ENCODE data around the gene PLXNA4.

The PLXNA4 gene

GRCh38 chr7:132131196-132131595 is 445.1 kb downstream of the PLXNA4 start:
- H3K27me3 ChIP-seq (ENCODE audit: insufficient read depth, poor library complexity, severe bottlenecking): no peaks in the 10 kb centered on the region
- H3K27ac ChIP-seq (replicated peaks): no peak overlapping the region
- TF ChIP-seq GABPA (IDR thresholded peaks at IDR 0.05; ENCODE audit: low read depth): no peak
- no peak for DNase-seq (ENCODE audit: low read depth in 1 of 2, low spot score in 1 of 2)
- no peak overlapping the region for H3K4me3 ChIP-seq (replicated peaks; ENCODE audit: insufficient read depth, low read length)

GRCh38 chr7:132130497-132130896 is 445.8 kb downstream of the PLXNA4 start:
- Histone ChIP-seq H3K27me3 (ENCODE audit: insufficient read depth, poor library complexity, severe bottlenecking) (no peaks in the 10 kb centered on the region), H3K27ac (replicated peaks) (no peak overlapping the region), H3K4me3 (replicated peaks; ENCODE audit: insufficient read depth, low read length) (no peak overlapping the region)
- TF ChIP-seq CTCF (IDR thresholded peaks at IDR 0.05; ENCODE audit: insufficient read depth, low read length) (no peak), POLR2AphosphoS5 (IDR thresholded peaks at IDR 0.05; ENCODE audit: low read depth) (no peak), GABPA (IDR thresholded peaks at IDR 0.05; ENCODE audit: low read depth) (no peak), REST (IDR thresholded peaks at IDR 0.05; ENCODE audit: insufficient replicate concordance, low read depth) (no peak)
- DNase-seq (ENCODE audit: low read depth in 1 of 2, low spot score in 1 of 2): no peak

GRCh38 chr7:132125872-132126595 is 450.2 kb downstream of the PLXNA4 start:
- Histone ChIP-seq H3K27me3 (ENCODE audit: insufficient read depth, poor library complexity, severe bottlenecking) (no peaks in the 10 kb centered on the region), H3K27ac (replicated peaks) (no peak overlapping the region), H3K4me3 (replicated peaks; ENCODE audit: insufficient read depth, low read length) (no peak overlapping the region)
- DNase-seq (ENCODE audit: low read depth in 1 of 2, low spot score in 1 of 2): no peak
- TF ChIP-seq GABPA (IDR thresholded peaks at IDR 0.05; ENCODE audit: low read depth): no peak
- TF ChIP-seq CTCF (IDR thresholded peaks at IDR 0.05; ENCODE audit: insufficient read depth, low read length): no peak
- no peak for TF ChIP-seq REST (IDR thresholded peaks at IDR 0.05; ENCODE audit: insufficient replicate concordance, low read depth)
- TF ChIP-seq POLR2AphosphoS5 (IDR thresholded peaks at IDR 0.05; ENCODE audit: low read depth): no peak
- TF ChIP-seq SPI1 (IDR thresholded peaks at IDR 0.05; ENCODE audit: borderline replicate concordance, low read depth): no peak

GRCh38 chr7:132125096-132125495 is 451.2 kb downstream of the PLXNA4 start:
- TF ChIP-seq POLR2AphosphoS5 (IDR thresholded peaks at IDR 0.05; ENCODE audit: low read depth): no peak
- no peak for TF ChIP-seq GABPA (IDR thresholded peaks at IDR 0.05; ENCODE audit: low read depth)
- no peak for TF ChIP-seq REST (IDR thresholded peaks at IDR 0.05; ENCODE audit: insufficient replicate concordance, low read depth)
- no peak for TF ChIP-seq SPI1 (IDR thresholded peaks at IDR 0.05; ENCODE audit: borderline replicate concordance, low read depth)
- TF ChIP-seq CTCF (IDR thresholded peaks at IDR 0.05; ENCODE audit: insufficient read depth, low read length): no peak
- no peak for DNase-seq (ENCODE audit: low read depth in 1 of 2, low spot score in 1 of 2)
- Histone ChIP-seq H3K27ac (replicated peaks) (no peak overlapping the region), H3K4me3 (replicated peaks; ENCODE audit: insufficient read depth, low read length) (no peak overlapping the region), H3K27me3 (ENCODE audit: insufficient read depth, poor library complexity, severe bottlenecking) (no peaks in the 10 kb centered on the region)
